Measurements from ENCODE around the gene ADPRHL1.
"Not testable (repeated sequence)": the region's sequence is repeated elsewhere in the genome, so short reads cannot be mapped to it uniquely, and the experiment has no call there.

The ADPRHL1 gene

GRCh38 chr13:113441661-113442060 lies 11.6 kb downstream of the ADPRHL1 start:
- POLR2A ChIA-PET (ENCODE audit: low non-redundant PET), result no interaction called here
- no peak overlapping the region for H3K27ac ChIP-seq
- DNase-seq (ENCODE audit: low spot score), result no peak
- CTCF ChIA-PET, result no interaction called here
- TF ChIP-seq CTCF (conservative IDR thresholded peaks at IDR 0.05; ENCODE audit: low read depth), result no peak

GRCh38 chr13:113437408-113438010 lies 15.8 kb downstream of the ADPRHL1 start:
- TF ChIP-seq CTCF (conservative IDR thresholded peaks at IDR 0.05; ENCODE audit: low read depth), result no peak
- H3K27ac ChIP-seq, result no peak overlapping the region
- ChIA-PET CTCF (no interaction called here), POLR2A (ENCODE audit: low non-redundant PET) (no interaction called here)
- DNase-seq (ENCODE audit: low spot score), result no peak

- DNase-seq (ENCODE audit: low spot score); POLR2A ChIA-PET (ENCODE audit: low non-redundant PET); CTCF ChIA-PET; H3K27ac ChIP-seq: not testable (repeated sequence)
These were observed 16.4 kb downstream of the ADPRHL1 start for GRCh38 chr13:113436866-113437265.

- DNase-seq (ENCODE audit: low spot score); POLR2A ChIA-PET (ENCODE audit: low non-redundant PET); CTCF ChIA-PET; H3K27ac ChIP-seq: not testable (repeated sequence)
These were observed 17.4 kb downstream of the ADPRHL1 start for GRCh38 chr13:113435907-113436306.

- POLR2A ChIA-PET (ENCODE audit: low non-redundant PET), result no interaction called here
- TF ChIP-seq CTCF (conservative IDR thresholded peaks at IDR 0.05; ENCODE audit: low read depth), result no peak
- no peak overlapping the region for H3K27ac ChIP-seq
These were observed 19.8 kb downstream of the ADPRHL1 start for GRCh38 chr13:113433391-113433916.

GRCh38 chr13:113432506-113433270 lies 20.6 kb downstream of the ADPRHL1 start:
- no peak for DNase-seq (ENCODE audit: low spot score)
- TF ChIP-seq CTCF (conservative IDR thresholded peaks at IDR 0.05; ENCODE audit: low read depth), result no peak
- ChIA-PET CTCF (interaction anchor here (0.7 kb wide), 2 partner anchors 56 to 409 kb away, joined by 4 to 6 read pairs; no protein-coding TSS in a partner anchor), POLR2A (ENCODE audit: low non-redundant PET) (no interaction called here)
- H3K27ac ChIP-seq, result no peak overlapping the region

More at GRCh38 chr13:113433391-113433916, 19.8 kb downstream of the ADPRHL1 start:
- no peak for DNase-seq (ENCODE audit: low spot score)
- CTCF ChIA-PET, result no interaction called here

GRCh38 chr13:113431171-113431570 lies 22.1 kb downstream of the ADPRHL1 start:
- ChIA-PET POLR2A (ENCODE audit: low non-redundant PET) (no interaction called here), CTCF (no interaction called here)
- no peak overlapping the region for H3K27ac ChIP-seq
- DNase-seq (ENCODE audit: low spot score), result no peak
- no peak for TF ChIP-seq CTCF (conservative IDR thresholded peaks at IDR 0.05; ENCODE audit: low read depth)

Data from RWPE1 (cell line).